HepG2 (cell line): ENCODE measurements around the gene CCDC17. TPM values are rescaled to one million over a fixed set of nuclear protein-coding genes. Genes with fewer than 3 reads are reported as not detected.

Experiments
- AKAP8 ChIP-seq: sonication (generic); formaldehyde crosslinking; IDR thresholded peaks from 2 replicates; pipeline ENCODE4 v1.5.1; 2020; ENCODE audit warnings: mild to moderate bottlenecking, missing genetic modification reagents
- ARID5B ChIP-seq: IDR thresholded peaks from 2 replicates; pipeline ENCODE4 v1.4.0; 2020; ENCODE audit warnings: mild to moderate bottlenecking, missing genetic modification reagents
- BCLAF1 ChIP-seq: fragments of 450-650 bp; IDR thresholded peaks from 2 replicates; pipeline ENCODE4 v1.6.1; 2017; ENCODE audit warnings: mild to moderate bottlenecking
- CTCF ChIP-seq: sonication (generic); formaldehyde crosslinking; IDR thresholded peaks from 2 replicates; pipeline ENCODE4 v1.5.0; 2020; ENCODE audit warnings: mild to moderate bottlenecking, missing genetic modification reagents, moderate library complexity
- HNF4G ChIP-seq, 2 experiments: sonication (generic) in 1 of 2; formaldehyde crosslinking in 1 of 2; IDR thresholded peaks; 2 replicates each; pipeline versions ENCODE4 v1.4.0 to v1.6.1; 2011 to 2020; ENCODE audit warnings: borderline replicate concordance in 2 of 2, low read depth in 2 of 2, mild to moderate bottlenecking in 2 of 2, low read length in 1 of 2, missing genetic modification reagents in 1 of 2, moderate library complexity in 1 of 2
- JUN ChIP-seq: sonication (generic); formaldehyde crosslinking; IDR thresholded peaks from 2 replicates; pipeline ENCODE4 v1.4.0; 2020; ENCODE audit warnings: mild to moderate bottlenecking, missing genetic modification reagents
- SAFB2 ChIP-seq: sonication (generic); formaldehyde crosslinking; IDR thresholded peaks from 2 replicates; pipeline ENCODE4 v1.5.1; 2020; ENCODE audit warnings: missing genetic modification reagents, low read depth, mild to moderate bottlenecking, borderline replicate concordance
- ZFX ChIP-seq: sonication (generic); formaldehyde crosslinking; IDR thresholded peaks from 2 replicates; pipeline ENCODE4 v1.4.0; 2020; ENCODE audit warnings: mild to moderate bottlenecking, low read depth, missing genetic modification reagents, moderate library complexity
- ZNF331 ChIP-seq: sonication (generic); formaldehyde crosslinking; IDR thresholded peaks from 2 replicates; pipeline ENCODE4 v1.4.0; 2020; ENCODE audit warnings: missing genetic modification reagents
- ZNF605 ChIP-seq: sonication (generic); formaldehyde crosslinking; IDR thresholded peaks from 2 replicates; pipeline ENCODE4 v1.8.0; 2022; ENCODE audit warnings: mild to moderate bottlenecking, missing genetic modification reagents
- ZNF660 ChIP-seq: sonication (generic); formaldehyde crosslinking; IDR thresholded peaks from 2 replicates; pipeline ENCODE4 v1.5.1; 2020; ENCODE audit warnings: mild to moderate bottlenecking, low read depth, missing genetic modification reagents, borderline replicate concordance
- ZNF674 ChIP-seq: sonication (generic); formaldehyde crosslinking; IDR thresholded peaks from 2 replicates; pipeline ENCODE4 v1.5.0; 2020; ENCODE audit warnings: low read depth, mild to moderate bottlenecking, missing genetic modification reagents
- ZNF704 ChIP-seq: sonication (generic); formaldehyde crosslinking; IDR thresholded peaks from 2 replicates; pipeline ENCODE4 v1.8.1; 2023; ENCODE audit warnings: mild to moderate bottlenecking, inconsistent platforms, moderate library complexity, missing genetic modification reagents, borderline replicate concordance
- ZNF746 ChIP-seq: sonication (generic); formaldehyde crosslinking; IDR thresholded peaks from 2 replicates; pipeline ENCODE4 v1.8.0; 2022; ENCODE audit warnings: mild to moderate bottlenecking, missing genetic modification reagents
- polyA plus RNA-seq, 8 experiments: library from polyadenylated mRNA; depleted of rRNA in 3 of 8; stranded (reverse) in 7 of 8; unstranded in 1 of 8; fragments of >200 nt; fragmentation: Illumina TruSeq in 4 of 8; extraction: Trizol in 4 of 8; gene quantifications; 2 replicates each; pipeline versions ENCODE4 v1.2.1 to v1.2.3, GENCODE V29; 2011 to 2016; ENCODE audit warnings: low read depth in 4 of 8, missing spikeins in 1 of 8, mixed read lengths in 1 of 8; ENCODE audit not compliant: insufficient read depth in 1 of 8
- total RNA-seq, 5 experiments: library from RNA; depleted of rRNA; stranded (reverse); fragments of >200 nt; fragmentation: Illumina TruSeq; extraction: Trizol; gene quantifications; 2 replicates each; pipeline ENCODE4 v1.2.3, GENCODE V29; 2016; ENCODE audit warnings: low read depth in 1 of 5
- TF ChIP-seq, protein P1 (sequence below): sonication (generic); formaldehyde crosslinking; IDR thresholded peaks from 2 replicates; pipeline ENCODE4 v1.4.0; 2020; ENCODE audit warnings: mild to moderate bottlenecking, missing genetic modification reagents
- TF ChIP-seq, protein P2 (sequence below): sonication (generic); formaldehyde crosslinking; IDR thresholded peaks from 2 replicates; pipeline ENCODE4 v1.4.0; 2020; ENCODE audit warnings: mild to moderate bottlenecking, missing genetic modification reagents, borderline replicate concordance

The CCDC17 gene
- total and polyA plus RNA-seq, 2 of the 13 experiments (the other 11 are each of a cell fraction or from before 2014, with no cell fraction given), result 1.5 to 3.3 TPM

DNA sequence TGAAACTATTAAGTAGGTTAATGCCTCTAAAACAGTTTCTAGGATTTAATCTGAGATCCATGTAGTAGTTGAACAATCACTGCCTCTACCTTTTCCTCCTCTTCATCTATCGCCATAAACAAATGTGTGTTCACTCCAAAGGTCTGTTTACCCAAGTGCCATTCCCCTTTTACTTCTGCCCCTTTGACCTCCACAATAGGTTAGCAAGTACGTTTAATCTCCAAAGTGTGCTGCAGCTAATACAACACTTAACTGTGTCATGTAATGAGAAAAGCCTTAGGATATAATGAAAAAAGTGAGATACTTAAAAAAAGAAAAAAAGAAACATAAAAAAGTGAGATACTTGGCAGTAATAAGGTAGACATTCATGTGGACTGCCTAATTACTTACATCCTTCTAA, 34.3 kb upstream of the CCDC17 start (continued):
- TF ChIP-seq ZNF704 (no peak), HNF4G (IDR thresholded peaks at IDR 0.05; ENCODE audit: borderline replicate concordance, low read depth, low read length) (peak; percentile 78), HNF4G (CRISPR knock-in tag; IDR thresholded peaks at IDR 0.05; ENCODE audit: borderline replicate concordance, low read depth) (no peak), ZNF660 (CRISPR knock-in tag) (no peak), ZNF746 (no peak), ARID5B (CRISPR knock-in tag) (peak; percentile 91), CTCF (CRISPR knock-in tag) (no peak), ZFX (CRISPR knock-in tag) (no peak), JUN (CRISPR knock-in tag) (no peak), ZNF605 (CRISPR knock-in tag) (no peak), BCLAF1 (no peak), ZNF331 (peak; percentile 59; the same call in 1 of the 2 replicates), AKAP8 (CRISPR knock-in tag) (no peak), SAFB2 (CRISPR knock-in tag) (no peak), ZNF674 (no peak)
- TF ChIP-seq, protein P1, sequence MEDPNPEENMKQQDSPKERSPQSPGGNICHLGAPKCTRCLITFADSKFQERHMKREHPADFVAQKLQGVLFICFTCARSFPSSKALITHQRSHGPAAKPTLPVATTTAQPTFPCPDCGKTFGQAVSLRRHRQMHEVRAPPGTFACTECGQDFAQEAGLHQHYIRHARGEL, result no peak
- TF ChIP-seq, protein P2, sequence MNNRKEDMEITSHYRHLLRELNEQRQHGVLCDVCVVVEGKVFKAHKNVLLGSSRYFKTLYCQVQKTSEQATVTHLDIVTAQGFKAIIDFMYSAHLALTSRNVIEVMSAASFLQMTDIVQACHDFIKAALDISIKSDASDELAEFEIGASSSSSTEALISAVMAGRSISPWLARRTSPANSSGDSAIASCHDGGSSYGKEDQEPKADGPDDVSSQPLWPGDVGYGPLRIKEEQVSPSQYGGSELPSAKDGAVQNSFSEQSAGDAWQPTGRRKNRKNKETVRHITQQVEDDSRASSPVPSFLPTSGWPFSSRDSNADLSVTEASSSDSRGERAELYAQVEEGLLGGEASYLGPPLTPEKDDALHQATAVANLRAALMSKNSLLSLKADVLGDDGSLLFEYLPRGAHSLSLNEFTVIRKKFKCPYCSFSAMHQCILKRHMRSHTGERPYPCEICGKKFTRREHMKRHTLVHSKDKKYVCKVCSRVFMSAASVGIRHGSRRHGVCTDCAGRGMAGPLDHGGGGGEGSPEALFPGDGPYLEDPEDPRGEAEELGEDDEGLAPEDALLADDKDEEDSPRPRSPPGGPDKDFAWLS (CRISPR knock-in tag), result no peak
